ENCODE measurements around the gene SCARB1. TPM values are rescaled to one million over a fixed set of nuclear protein-coding genes. Genes with fewer than 3 reads are reported as not detected.

SCARB1 gene
- total and polyA plus RNA-seq, 2 experiments from 2014 or later, result 31.0 to 62.5 TPM

DNA sequence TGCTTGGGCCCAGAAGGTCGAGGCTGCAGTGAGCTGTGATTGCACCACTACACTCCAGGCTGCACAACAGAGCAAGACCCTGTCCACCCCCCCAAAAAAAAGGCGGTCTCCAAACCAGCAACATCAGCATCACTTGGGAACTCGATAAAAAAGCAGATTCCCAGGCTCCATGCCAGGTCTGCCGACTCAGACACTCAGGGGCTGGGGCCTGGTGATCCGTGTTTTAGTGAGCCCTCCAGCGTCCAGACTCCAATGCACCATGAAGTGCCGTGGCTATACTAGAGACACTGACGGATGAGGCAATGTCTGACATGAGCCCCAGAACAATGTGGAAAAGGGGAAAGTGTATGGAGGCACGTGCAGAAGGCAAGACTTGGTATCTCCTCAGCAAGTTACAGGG, 28.8 kb downstream of the SCARB1 start:
- H3K27me3 ChIP-seq (ENCODE audit: insufficient read depth), result no peaks in the 10 kb centered on the region
- TF ChIP-seq, protein P1, sequence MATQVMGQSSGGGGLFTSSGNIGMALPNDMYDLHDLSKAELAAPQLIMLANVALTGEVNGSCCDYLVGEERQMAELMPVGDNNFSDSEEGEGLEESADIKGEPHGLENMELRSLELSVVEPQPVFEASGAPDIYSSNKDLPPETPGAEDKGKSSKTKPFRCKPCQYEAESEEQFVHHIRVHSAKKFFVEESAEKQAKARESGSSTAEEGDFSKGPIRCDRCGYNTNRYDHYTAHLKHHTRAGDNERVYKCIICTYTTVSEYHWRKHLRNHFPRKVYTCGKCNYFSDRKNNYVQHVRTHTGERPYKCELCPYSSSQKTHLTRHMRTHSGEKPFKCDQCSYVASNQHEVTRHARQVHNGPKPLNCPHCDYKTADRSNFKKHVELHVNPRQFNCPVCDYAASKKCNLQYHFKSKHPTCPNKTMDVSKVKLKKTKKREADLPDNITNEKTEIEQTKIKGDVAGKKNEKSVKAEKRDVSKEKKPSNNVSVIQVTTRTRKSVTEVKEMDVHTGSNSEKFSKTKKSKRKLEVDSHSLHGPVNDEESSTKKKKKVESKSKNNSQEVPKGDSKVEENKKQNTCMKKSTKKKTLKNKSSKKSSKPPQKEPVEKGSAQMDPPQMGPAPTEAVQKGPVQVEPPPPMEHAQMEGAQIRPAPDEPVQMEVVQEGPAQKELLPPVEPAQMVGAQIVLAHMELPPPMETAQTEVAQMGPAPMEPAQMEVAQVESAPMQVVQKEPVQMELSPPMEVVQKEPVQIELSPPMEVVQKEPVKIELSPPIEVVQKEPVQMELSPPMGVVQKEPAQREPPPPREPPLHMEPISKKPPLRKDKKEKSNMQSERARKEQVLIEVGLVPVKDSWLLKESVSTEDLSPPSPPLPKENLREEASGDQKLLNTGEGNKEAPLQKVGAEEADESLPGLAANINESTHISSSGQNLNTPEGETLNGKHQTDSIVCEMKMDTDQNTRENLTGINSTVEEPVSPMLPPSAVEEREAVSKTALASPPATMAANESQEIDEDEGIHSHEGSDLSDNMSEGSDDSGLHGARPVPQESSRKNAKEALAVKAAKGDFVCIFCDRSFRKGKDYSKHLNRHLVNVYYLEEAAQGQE (IDR thresholded peaks at IDR 0.05; ENCODE audit: unreplicated experiment), result no peak
- TF ChIP-seq NANOG (IDR thresholded peaks at IDR 0.05; ENCODE audit: borderline replicate concordance), result no peak
- TF ChIP-seq, protein P2, sequence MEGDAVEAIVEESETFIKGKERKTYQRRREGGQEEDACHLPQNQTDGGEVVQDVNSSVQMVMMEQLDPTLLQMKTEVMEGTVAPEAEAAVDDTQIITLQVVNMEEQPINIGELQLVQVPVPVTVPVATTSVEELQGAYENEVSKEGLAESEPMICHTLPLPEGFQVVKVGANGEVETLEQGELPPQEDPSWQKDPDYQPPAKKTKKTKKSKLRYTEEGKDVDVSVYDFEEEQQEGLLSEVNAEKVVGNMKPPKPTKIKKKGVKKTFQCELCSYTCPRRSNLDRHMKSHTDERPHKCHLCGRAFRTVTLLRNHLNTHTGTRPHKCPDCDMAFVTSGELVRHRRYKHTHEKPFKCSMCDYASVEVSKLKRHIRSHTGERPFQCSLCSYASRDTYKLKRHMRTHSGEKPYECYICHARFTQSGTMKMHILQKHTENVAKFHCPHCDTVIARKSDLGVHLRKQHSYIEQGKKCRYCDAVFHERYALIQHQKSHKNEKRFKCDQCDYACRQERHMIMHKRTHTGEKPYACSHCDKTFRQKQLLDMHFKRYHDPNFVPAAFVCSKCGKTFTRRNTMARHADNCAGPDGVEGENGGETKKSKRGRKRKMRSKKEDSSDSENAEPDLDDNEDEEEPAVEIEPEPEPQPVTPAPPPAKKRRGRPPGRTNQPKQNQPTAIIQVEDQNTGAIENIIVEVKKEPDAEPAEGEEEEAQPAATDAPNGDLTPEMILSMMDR (conservative IDR thresholded peaks at IDR 0.05; ENCODE audit: low read depth in 2 of 2), result no peak
- TF ChIP-seq JUNB (IDR thresholded peaks at IDR 0.05; ENCODE audit: unreplicated experiment), result no peak
- no peak for TF ChIP-seq ZNF114 (CRISPR knock-in tag; IDR thresholded peaks at IDR 0.05)
- no peak for TF ChIP-seq ZNF331 (CRISPR knock-in tag; IDR thresholded peaks at IDR 0.05; ENCODE audit: low read depth)
- TF ChIP-seq, protein P3, sequence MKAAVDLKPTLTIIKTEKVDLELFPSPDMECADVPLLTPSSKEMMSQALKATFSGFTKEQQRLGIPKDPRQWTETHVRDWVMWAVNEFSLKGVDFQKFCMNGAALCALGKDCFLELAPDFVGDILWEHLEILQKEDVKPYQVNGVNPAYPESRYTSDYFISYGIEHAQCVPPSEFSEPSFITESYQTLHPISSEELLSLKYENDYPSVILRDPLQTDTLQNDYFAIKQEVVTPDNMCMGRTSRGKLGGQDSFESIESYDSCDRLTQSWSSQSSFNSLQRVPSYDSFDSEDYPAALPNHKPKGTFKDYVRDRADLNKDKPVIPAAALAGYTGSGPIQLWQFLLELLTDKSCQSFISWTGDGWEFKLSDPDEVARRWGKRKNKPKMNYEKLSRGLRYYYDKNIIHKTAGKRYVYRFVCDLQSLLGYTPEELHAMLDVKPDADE (IDR thresholded peaks at IDR 0.05), result no peak
- TF ChIP-seq STAT1 (IDR thresholded peaks at IDR 0.05; ENCODE audit: unreplicated experiment), result no peak
- TF ChIP-seq CREB1 (CRISPR knock-in tag; IDR thresholded peaks at IDR 0.05; ENCODE audit: low read depth), result no peak
- TF ChIP-seq EZH2 (IDR thresholded peaks at IDR 0.05; ENCODE audit: low read depth, unreplicated experiment), result no peak
- TF ChIP-seq, protein P4, sequence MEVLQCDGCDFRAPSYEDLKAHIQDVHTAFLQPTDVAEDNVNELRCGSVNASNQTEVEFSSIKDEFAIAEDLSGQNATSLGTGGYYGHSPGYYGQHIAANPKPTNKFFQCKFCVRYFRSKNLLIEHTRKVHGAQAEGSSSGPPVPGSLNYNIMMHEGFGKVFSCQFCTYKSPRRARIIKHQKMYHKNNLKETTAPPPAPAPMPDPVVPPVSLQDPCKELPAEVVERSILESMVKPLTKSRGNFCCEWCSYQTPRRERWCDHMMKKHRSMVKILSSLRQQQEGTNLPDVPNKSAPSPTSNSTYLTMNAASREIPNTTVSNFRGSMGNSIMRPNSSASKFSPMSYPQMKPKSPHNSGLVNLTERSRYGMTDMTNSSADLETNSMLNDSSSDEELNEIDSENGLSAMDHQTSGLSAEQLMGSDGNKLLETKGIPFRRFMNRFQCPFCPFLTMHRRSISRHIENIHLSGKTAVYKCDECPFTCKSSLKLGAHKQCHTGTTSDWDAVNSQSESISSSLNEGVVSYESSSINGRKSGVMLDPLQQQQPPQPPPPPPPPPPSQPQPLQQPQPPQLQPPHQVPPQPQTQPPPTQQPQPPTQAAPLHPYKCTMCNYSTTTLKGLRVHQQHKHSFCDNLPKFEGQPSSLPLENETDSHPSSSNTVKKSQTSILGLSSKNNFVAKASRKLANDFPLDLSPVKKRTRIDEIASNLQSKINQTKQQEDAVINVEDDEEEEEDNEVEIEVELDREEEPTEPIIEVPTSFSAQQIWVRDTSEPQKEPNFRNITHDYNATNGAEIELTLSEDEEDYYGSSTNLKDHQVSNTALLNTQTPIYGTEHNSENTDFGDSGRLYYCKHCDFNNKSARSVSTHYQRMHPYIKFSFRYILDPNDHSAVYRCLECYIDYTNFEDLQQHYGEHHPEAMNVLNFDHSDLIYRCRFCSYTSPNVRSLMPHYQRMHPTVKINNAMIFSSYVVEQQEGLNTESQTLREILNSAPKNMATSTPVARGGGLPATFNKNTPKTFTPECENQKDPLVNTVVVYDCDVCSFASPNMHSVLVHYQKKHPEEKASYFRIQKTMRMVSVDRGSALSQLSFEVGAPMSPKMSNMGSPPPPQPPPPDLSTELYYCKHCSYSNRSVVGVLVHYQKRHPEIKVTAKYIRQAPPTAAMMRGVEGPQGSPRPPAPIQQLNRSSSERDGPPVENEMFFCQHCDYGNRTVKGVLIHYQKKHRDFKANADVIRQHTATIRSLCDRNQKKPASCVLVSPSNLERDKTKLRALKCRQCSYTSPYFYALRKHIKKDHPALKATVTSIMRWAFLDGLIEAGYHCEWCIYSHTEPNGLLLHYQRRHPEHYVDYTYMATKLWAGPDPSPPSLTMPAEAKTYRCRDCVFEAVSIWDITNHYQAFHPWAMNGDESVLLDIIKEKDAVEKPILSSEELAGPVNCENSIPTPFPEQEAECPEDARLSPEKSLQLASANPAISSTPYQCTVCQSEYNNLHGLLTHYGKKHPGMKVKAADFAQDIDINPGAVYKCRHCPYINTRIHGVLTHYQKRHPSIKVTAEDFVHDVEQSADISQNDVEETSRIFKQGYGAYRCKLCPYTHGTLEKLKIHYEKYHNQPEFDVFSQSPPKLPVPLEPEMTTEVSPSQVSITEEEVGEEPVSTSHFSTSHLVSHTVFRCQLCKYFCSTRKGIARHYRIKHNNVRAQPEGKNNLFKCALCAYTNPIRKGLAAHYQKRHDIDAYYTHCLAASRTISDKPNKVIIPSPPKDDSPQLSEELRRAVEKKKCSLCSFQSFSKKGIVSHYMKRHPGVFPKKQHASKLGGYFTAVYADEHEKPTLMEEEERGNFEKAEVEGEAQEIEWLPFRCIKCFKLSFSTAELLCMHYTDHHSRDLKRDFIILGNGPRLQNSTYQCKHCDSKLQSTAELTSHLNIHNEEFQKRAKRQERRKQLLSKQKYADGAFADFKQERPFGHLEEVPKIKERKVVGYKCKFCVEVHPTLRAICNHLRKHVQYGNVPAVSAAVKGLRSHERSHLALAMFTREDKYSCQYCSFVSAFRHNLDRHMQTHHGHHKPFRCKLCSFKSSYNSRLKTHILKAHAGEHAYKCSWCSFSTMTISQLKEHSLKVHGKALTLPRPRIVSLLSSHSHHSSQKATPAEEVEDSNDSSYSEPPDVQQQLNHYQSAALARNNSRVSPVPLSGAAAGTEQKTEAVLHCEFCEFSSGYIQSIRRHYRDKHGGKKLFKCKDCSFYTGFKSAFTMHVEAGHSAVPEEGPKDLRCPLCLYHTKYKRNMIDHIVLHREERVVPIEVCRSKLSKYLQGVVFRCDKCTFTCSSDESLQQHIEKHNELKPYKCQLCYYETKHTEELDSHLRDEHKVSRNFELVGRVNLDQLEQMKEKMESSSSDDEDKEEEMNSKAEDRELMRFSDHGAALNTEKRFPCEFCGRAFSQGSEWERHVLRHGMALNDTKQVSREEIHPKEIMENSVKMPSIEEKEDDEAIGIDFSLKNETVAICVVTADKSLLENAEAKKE (CRISPR knock-in tag; IDR thresholded peaks at IDR 0.05), result no peak
- no peak for TF ChIP-seq POLR2AphosphoS5 (IDR thresholded peaks at IDR 0.05; ENCODE audit: low read depth)
- no peak for TF ChIP-seq EZH2phosphoT487 (IDR thresholded peaks at IDR 0.05; ENCODE audit: unreplicated experiment)
- no peak overlapping the region for H3K4me3 ChIP-seq
- no peak overlapping the region for H3K27ac ChIP-seq (ENCODE audit: low read depth)
- peaks cover 30% of the 10 kb centered on the region for H3K79me2 ChIP-seq (replicated peaks; ENCODE audit: insufficient read depth)
- DNase-seq (ENCODE audit: low spot score) (no peak), ATAC-seq (no peak)
- peaks cover 41% of the 10 kb centered on the region for H3K4me1 Mint-ChIP-seq
- H3F3A ChIP-seq (replicated peaks; ENCODE audit: low read depth), result peaks cover 6% of the 10 kb centered on the region
- no peak overlapping the region for H3K27ac Mint-ChIP-seq
- peaks cover 33% of the 10 kb centered on the region for H3K4me1 ChIP-seq (ENCODE audit: insufficient read depth)
- H3K4me3 Mint-ChIP-seq, result no peak overlapping the region
- H4K20me1 ChIP-seq (replicated peaks; ENCODE audit: insufficient read depth), result peaks cover 7% of the 10 kb centered on the region
- H2AFZ ChIP-seq, result no peak overlapping the region
- H3K4me2 ChIP-seq, result no peak overlapping the region
- H3K36me3 Mint-ChIP-seq (ENCODE audit: low read depth), result peaks cover 5% of the 10 kb centered on the region; the same call in 1 of the 3 replicates
- H3K36me3 ChIP-seq (ENCODE audit: insufficient read depth), result no peaks in the 10 kb centered on the region; the same call in 1 of the 2 replicates
- H3K27me3 Mint-ChIP-seq (ENCODE audit: insufficient read depth, low read depth, poor library complexity), result peaks cover 2% of the 10 kb centered on the region
- H3K9me3 Mint-ChIP-seq, result no peaks in the 10 kb centered on the region
- no peaks in the 10 kb centered on the region for H3K9me2 ChIP-seq (ENCODE audit: insufficient read depth)

All from GM23338 (cell line).